CD4-positive, CD25-positive, alpha-beta regulatory T cell (primary cell): ENCODE measurements around the gene ARSB. TPM values are rescaled to one million over a fixed set of nuclear protein-coding genes. Genes with fewer than 3 reads are reported as not detected.
"Not testable (repeated sequence)": the region's sequence is repeated elsewhere in the genome, so short reads cannot be mapped to it uniquely, and the experiment has no call there.

Source experiments
- ATAC-seq, 2 donors: fragments of 150-1000 bp; cut with Tn5 transposase; one replicate each; pipeline ENCODE4 v1.10.0; 2021; ENCODE audit warnings: low read depth in 2 of 2, moderate number of reproducible peaks in 2 of 2, moderate library complexity in 1 of 2
- DNase-seq, 3 donors: peaks; one replicate each; pipeline versions ENCODE4 v3.0.0 to v3.0.0-alpha.2; 2012 to 2022; ENCODE audit warnings: mixed read lengths in 1 of 3
- H3K27ac ChIP-seq: one replicate; pipeline ENCODE4 v1.7.0; 2013; ENCODE audit warnings: mild to moderate bottlenecking, low read length; ENCODE audit not compliant: insufficient read depth, poor library complexity, severe bottlenecking
- H3K27me3 ChIP-seq: one replicate; pipeline ENCODE4 v1.7.0; 2013; ENCODE audit warnings: low read length; ENCODE audit not compliant: control insufficient read depth, insufficient read depth
- H3K36me3 ChIP-seq: one replicate; pipeline ENCODE4 v1.7.0; 2013; ENCODE audit warnings: mild to moderate bottlenecking, low read length, moderate library complexity; ENCODE audit not compliant: control insufficient read depth, insufficient read depth
- H3K4me1 ChIP-seq: 2 replicates; pipeline ENCODE4 v1.7.0; 2013; ENCODE audit warnings: mild to moderate bottlenecking, low read length; ENCODE audit not compliant: insufficient read depth, control insufficient read depth, poor library complexity, severe bottlenecking
- H3K4me3 ChIP-seq: one replicate; pipeline ENCODE4 v1.7.0; 2013; ENCODE audit warnings: low read depth, mild to moderate bottlenecking, low read length, moderate library complexity
- H3K9me3 ChIP-seq, 2 experiments: 1 replicate in 1 of 2; 2 replicates in 1 of 2; pipeline ENCODE4 v1.7.0; 2013; ENCODE audit warnings: low read length in 2 of 2, mild to moderate bottlenecking in 1 of 2, moderate library complexity in 1 of 2; ENCODE audit not compliant: control insufficient read depth in 2 of 2
- H3K27ac Mint-ChIP-seq, 3 donors: one replicate each; pipeline ENCODE4 v1.8.0; 2020 to 2022; ENCODE audit warnings: mild to moderate bottlenecking in 3 of 3, mixed read lengths in 3 of 3, moderate library complexity in 2 of 3
- H3K27me3 Mint-ChIP-seq: one replicate; pipeline ENCODE4 v1.8.0; 2022; ENCODE audit warnings: mild to moderate bottlenecking, mixed read lengths
- H3K36me3 Mint-ChIP-seq: one replicate; pipeline ENCODE4 v1.8.0; 2020; ENCODE audit warnings: mixed read lengths
- H3K4me1 Mint-ChIP-seq, 4 donors: one replicate each; pipeline ENCODE4 v1.8.0; 2020 to 2022; ENCODE audit warnings: mixed read lengths in 4 of 4, mild to moderate bottlenecking in 1 of 4
- H3K4me3 Mint-ChIP-seq, 4 donors: one replicate each; pipeline ENCODE4 v1.8.0; 2020 to 2022; ENCODE audit warnings: mild to moderate bottlenecking in 4 of 4, mixed read lengths in 4 of 4, moderate library complexity in 3 of 4
- H3K9me3 Mint-ChIP-seq, 7 donors: one replicate each; pipeline ENCODE4 v1.8.0; 2020 to 2022; ENCODE audit warnings: mixed read lengths in 7 of 7, mild to moderate bottlenecking in 3 of 7, moderate library complexity in 2 of 7
- polyA plus RNA-seq, 4 donors: library from polyadenylated mRNA; unstranded; fragments of 300-500 nt; fragmentation: Illumina TruSeq; gene quantifications; one replicate each; pipeline ENCODE4 v1.2.3, GENCODE V29; 2021
- total RNA-seq: library from RNA; stranded (reverse); gene quantifications from one replicate; pipeline ENCODE4 v1.2.3, GENCODE V29; 2022

ARSB gene
- total and polyA plus RNA-seq, 5 donors from 2014 or later = 3.4 to 6.5 (median 4.4) TPM

GRCh38 chr5:78763659-78764189, 221.4 kb downstream of the ARSB start:
- ATAC-seq (no peak), DNase-seq (no peak)
- no peak overlapping the region for H3K4me3 ChIP-seq
- peaks cover 5% of the 10 kb centered on the region for H3K27me3 Mint-ChIP-seq
- H3K9me3 Mint-ChIP-seq = peaks cover 0 to 9% (median 0%) of the 10 kb centered on the region in 7 donors
- no peak overlapping the region for H3K4me3 Mint-ChIP-seq
- no peak overlapping the region for H3K27ac ChIP-seq
- no peaks in the 10 kb centered on the region for H3K4me1 ChIP-seq
- H3K36me3 Mint-ChIP-seq = no peaks in the 10 kb centered on the region
- no peak overlapping the region for H3K27ac Mint-ChIP-seq
- H3K27me3 ChIP-seq = no peaks in the 10 kb centered on the region
- H3K4me1 Mint-ChIP-seq = no peaks in the 10 kb centered on the region
- H3K9me3 ChIP-seq = no peaks in the 10 kb centered on the region
- no peaks in the 10 kb centered on the region for H3K36me3 ChIP-seq

GRCh38 chr5:78762743-78763142, 222.4 kb downstream of the ARSB start:
- H3K36me3 ChIP-seq, H3K4me1 Mint-ChIP-seq, H3K4me3 ChIP-seq, H3K27me3 ChIP-seq, H3K9me3 ChIP-seq, DNase-seq, H3K27ac ChIP-seq, H3K36me3 Mint-ChIP-seq, ATAC-seq, H3K9me3 Mint-ChIP-seq, H3K27me3 Mint-ChIP-seq, H3K27ac Mint-ChIP-seq, H3K4me3 Mint-ChIP-seq, H3K4me1 ChIP-seq: not testable (repeated sequence)

GRCh38 chr5:78761840-78762239, 223.3 kb downstream of the ARSB start:
- no peak overlapping the region for H3K27ac ChIP-seq
- H3K4me1 ChIP-seq = no peaks in the 10 kb centered on the region
- no peak overlapping the region for H3K27ac Mint-ChIP-seq
- H3K27me3 ChIP-seq = no peaks in the 10 kb centered on the region
- H3K4me3 Mint-ChIP-seq = no peak overlapping the region
- H3K4me3 ChIP-seq = no peak overlapping the region
- DNase-seq = no peak
- H3K36me3 ChIP-seq = no peaks in the 10 kb centered on the region
- peaks cover 0 to 9% (median 0%) of the 10 kb centered on the region in 7 donors for H3K9me3 Mint-ChIP-seq
- H3K9me3 ChIP-seq = no peaks in the 10 kb centered on the region
- ATAC-seq = no peak
- H3K27me3 Mint-ChIP-seq = peaks cover 11% of the 10 kb centered on the region
- H3K36me3 Mint-ChIP-seq = no peaks in the 10 kb centered on the region
- H3K4me1 Mint-ChIP-seq = no peaks in the 10 kb centered on the region

- Mint-ChIP-seq H3K27ac (no peak overlapping the region), H3K9me3 (peaks cover 0 to 9% (median 0%) of the 10 kb centered on the region in 7 donors), H3K27me3 (peaks cover 11% of the 10 kb centered on the region), H3K4me3 (no peak overlapping the region), H3K4me1 (no peaks in the 10 kb centered on the region), H3K36me3 (no peaks in the 10 kb centered on the region)
- no peaks in the 10 kb centered on the region for H3K27me3 ChIP-seq
- no peak for ATAC-seq
- no peak overlapping the region for H3K4me3 ChIP-seq
- no peak overlapping the region for H3K27ac ChIP-seq
- H3K4me1 ChIP-seq = no peaks in the 10 kb centered on the region
- no peaks in the 10 kb centered on the region for H3K9me3 ChIP-seq
- no peak for DNase-seq
- H3K36me3 ChIP-seq = no peaks in the 10 kb centered on the region
Observed at GRCh38 chr5:78760770-78761169, 224.3 kb downstream of the ARSB start.

GRCh38 chr5:78760366-78760765, 224.7 kb downstream of the ARSB start:
- H3K27me3 ChIP-seq = no peaks in the 10 kb centered on the region
- H3K4me3 ChIP-seq = no peak overlapping the region
- ATAC-seq (peak in 1 of 2 donors; percentile 24), DNase-seq (no peak)
- H3K4me1 Mint-ChIP-seq = no peaks in the 10 kb centered on the region
- H3K9me3 ChIP-seq = no peaks in the 10 kb centered on the region
- H3K27me3 Mint-ChIP-seq = peaks cover 11% of the 10 kb centered on the region
- no peak overlapping the region for H3K27ac ChIP-seq
- peaks cover 0 to 9% (median 0%) of the 10 kb centered on the region in 7 donors for H3K9me3 Mint-ChIP-seq
- no peaks in the 10 kb centered on the region for H3K4me1 ChIP-seq
- H3K36me3 ChIP-seq = no peaks in the 10 kb centered on the region
- no peak overlapping the region for H3K4me3 Mint-ChIP-seq
- no peak overlapping the region for H3K27ac Mint-ChIP-seq
- no peaks in the 10 kb centered on the region for H3K36me3 Mint-ChIP-seq

- H3K27ac ChIP-seq = no peak overlapping the region
- Mint-ChIP-seq H3K9me3 (peaks cover 0 to 9% (median 0%) of the 10 kb centered on the region in 7 donors), H3K4me3 (no peak overlapping the region), H3K36me3 (no peaks in the 10 kb centered on the region), H3K27ac (no peak overlapping the region), H3K4me1 (no peaks in the 10 kb centered on the region), H3K27me3 (peaks cover 7% of the 10 kb centered on the region)
- no peaks in the 10 kb centered on the region for H3K36me3 ChIP-seq
- DNase-seq (peak in 1 of 3 donors; percentile 16), ATAC-seq (no peak)
- H3K27me3 ChIP-seq = no peaks in the 10 kb centered on the region
- no peaks in the 10 kb centered on the region for H3K4me1 ChIP-seq
- H3K9me3 ChIP-seq = no peaks in the 10 kb centered on the region
- no peak overlapping the region for H3K4me3 ChIP-seq
Observed at GRCh38 chr5:78758169-78758839, 226.8 kb downstream of the ARSB start.

- peak overlapping the region in 1 of 3 donors; percentile 69 for H3K27ac Mint-ChIP-seq
- H3K4me3 Mint-ChIP-seq = no peak overlapping the region
- Histone ChIP-seq H3K4me1 (no peaks in the 10 kb centered on the region), H3K9me3 (no peaks in the 10 kb centered on the region), H3K27ac (no peak overlapping the region), H3K27me3 (no peaks in the 10 kb centered on the region), H3K4me3 (no peak overlapping the region), H3K36me3 (no peaks in the 10 kb centered on the region)
- DNase-seq = no peak
- H3K4me1 Mint-ChIP-seq = no peaks in the 10 kb centered on the region
- H3K9me3 Mint-ChIP-seq = peaks cover 0 to 9% (median 0%) of the 10 kb centered on the region in 7 donors
- no peak for ATAC-seq
- H3K27me3 Mint-ChIP-seq = peaks cover 7% of the 10 kb centered on the region
- H3K36me3 Mint-ChIP-seq = no peaks in the 10 kb centered on the region
Observed at GRCh38 chr5:78757269-78758053, 227.6 kb downstream of the ARSB start.
